Stimulated activated CD8-positive, alpha-beta memory T cell treated with anti-CD3 and anti-CD28 coated beads, Interleukin-4, amount 100 ng/mL, for 4 hours (primary cell): ENCODE measurements around the gene DCAF6.

Source experiments
- DNase-seq, 2 donors: peaks; one replicate each; pipeline ENCODE4 v3.0.0-alpha.2; 2020; ENCODE audit warnings: low read depth in 2 of 2, low spot score in 1 of 2

DCAF6 gene

DNA sequence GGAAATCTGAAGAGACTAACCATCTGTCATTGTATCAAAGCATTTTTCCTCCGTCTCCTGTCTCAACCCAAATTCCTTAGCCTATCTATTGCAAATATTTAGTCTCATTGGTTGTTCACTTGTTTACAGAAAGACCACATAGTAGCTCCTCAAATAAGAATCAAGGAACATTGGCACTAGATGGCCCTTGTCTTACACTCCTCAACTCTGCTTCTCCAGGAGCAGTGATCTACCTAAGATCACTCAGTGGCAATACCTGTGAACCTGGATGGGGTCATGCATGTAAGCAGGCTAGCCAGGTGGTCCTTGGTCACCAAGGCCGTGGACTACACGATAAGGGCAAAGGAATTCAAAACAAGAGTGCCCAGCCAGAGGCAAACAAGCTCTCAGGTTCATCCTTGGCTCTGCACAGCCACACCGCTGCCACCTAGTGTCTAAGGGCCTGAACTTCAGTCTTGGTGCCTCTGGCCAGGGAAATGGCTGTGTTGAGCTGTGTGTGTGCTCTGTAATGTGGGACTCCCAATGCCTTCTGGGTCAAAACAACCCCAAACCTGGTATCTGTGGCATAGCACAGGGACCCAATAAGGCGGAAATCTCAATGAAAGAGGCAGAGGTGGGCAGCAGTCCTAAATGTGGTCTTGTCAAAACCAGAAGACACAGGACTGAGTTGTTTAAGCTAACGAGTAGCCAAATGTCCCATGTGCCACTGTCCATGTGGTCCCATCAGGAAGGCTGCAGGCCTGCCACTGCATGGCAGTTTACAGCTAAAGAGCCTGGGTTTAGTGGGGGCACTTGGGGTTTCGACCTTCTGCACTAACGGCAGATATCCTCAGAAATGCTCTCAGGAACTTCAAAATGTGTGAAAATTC lies 145.8 kb downstream of the DCAF6 start:
- peak; percentile 8 to 15 for DNase-seq

DNA sequence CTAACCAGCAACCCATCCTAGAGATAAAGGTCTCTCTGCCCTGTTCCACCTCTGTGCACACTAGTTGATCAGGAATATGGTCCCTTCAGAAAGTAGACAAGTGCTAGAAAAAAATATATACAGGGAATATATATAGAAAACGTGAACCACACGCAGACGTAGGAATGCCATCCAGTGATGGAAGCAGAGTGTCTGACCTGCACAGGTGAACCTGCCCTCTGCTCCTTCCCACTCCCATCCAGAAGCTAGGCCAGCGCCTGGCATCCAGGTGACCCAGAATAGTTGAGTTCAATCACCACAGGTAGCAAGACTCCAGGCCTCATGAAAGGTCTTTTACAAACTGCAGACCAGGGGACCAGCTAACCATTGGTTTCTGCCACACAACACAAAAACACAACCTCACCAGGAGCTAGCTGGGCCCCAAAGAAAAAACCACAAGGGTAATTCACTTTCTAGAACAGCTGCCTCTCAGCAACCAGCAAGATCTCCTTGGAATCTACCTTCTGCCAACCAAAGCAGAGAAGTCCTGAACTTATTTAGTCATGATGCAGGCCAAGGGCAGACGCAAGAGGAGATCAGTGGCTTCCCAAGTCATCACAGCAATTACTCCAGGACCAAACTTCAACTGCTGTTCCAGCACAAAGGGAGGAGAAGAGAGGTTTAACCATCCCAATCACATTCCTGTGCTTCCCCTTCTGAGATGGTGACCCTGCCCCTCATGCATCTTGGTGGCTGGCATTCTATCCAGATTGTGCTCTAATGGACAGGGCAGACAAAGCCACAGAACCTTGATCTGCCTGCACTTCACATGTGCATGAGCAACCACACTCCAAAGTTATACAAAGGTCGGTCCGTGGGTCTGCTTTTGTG lies 147.2 kb downstream of the DCAF6 start:
- no peak for DNase-seq

DNA sequence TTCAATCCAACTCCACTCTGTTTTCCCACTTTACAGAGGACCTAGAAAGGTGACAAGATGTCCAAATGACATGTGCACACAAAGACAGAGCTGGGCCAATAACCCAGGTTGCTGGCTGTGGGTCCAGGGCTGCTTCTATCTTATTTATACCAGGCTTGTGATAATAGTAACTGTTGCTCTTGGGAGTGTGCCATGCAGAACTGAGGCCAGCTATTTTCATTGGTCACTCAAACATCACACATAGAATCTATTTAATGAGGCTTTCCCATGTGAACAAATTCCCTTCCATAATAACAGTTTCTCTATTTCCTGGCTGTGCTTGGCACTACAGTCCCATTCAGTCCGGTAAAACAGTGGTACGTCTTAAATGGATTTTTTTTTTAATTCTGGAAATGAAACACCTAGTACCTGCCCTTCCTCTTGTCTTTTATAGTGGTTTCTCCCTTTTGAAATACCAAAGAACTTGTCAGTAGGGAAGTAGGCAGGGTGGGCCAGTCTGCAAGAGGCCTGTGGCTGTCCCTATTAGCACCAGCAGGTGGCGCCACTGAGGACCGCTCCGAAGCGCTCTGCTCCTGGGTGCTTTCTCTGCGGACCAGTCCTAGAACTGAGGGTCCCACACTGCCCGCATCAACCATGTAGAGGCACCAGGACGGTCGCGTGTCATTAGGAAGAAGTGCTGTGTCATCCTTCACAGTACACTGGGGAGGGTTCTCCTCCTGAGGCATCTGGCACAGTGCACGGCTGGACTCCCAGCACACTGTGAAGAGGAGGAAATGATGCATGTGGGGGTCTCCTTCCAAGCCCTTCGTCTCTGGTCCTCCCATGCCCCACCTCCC lies 148.1 kb downstream of the DCAF6 start:
- DNase-seq, result peak; percentile 10 to 20

DNA sequence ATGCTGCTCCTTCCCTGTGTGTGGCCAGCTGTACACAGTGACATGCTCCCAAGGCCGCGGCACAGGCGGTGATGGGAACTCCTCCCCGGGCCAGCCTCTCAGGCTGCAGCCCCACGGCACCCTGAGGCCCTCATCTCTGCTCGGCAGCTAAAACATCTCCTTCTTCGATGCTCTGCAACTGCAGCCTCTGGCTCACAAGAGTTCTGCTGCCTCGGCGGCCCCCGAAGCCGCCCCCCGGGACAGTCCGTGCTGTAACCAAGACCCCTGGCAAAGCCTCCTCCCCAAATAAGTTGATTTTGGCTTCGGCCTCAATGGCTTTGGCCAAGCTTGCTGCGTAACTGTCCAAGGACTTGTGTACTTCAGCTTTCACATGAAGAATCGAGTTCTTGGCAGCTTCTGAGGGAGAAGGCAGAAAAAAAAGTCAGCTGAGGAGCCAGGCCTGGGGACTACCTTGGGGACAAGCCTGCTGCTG lies 149.0 kb downstream of the DCAF6 start:
- no peak for DNase-seq

DNA sequence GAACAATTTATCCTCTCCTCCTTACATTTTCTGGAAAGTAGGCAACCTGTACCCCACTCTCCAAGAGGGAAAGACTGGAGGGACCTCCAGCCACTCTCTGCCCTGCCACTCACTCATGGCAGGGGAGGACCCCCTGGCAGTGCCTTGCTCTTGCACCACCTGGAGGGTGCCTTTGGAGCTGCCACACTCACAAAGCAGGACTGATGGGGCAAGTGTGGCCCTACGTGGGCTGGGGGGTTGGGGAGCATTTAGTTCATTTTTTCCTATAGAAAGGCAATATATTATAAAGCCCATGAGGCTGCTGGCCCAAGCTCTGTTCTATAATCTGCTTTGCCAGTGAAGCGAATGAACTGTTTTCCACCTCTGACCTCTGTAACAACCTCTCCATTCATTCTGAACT lies 150.0 kb downstream of the DCAF6 start:
- no peak for DNase-seq

DNA sequence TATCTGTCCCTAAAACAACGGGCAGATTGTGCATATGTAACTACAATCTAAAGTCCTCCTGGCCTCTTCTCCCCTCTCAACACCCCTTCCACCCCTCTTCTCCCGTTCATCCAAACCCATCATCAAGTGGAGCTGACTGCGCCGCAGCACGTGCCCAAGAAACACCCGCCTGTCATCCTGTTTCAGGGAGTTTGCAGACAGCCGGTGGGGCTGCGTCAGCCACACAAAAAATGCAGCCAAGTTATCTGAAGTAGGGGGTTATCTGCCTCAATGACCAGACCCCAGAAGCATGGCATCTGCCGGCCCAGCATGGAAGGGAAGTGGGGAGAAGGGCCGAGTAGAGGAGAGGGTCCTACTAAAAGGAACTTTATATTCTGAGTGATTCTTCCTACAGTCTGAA lies 151.2 kb downstream of the DCAF6 start:
- no peak for DNase-seq

DNA sequence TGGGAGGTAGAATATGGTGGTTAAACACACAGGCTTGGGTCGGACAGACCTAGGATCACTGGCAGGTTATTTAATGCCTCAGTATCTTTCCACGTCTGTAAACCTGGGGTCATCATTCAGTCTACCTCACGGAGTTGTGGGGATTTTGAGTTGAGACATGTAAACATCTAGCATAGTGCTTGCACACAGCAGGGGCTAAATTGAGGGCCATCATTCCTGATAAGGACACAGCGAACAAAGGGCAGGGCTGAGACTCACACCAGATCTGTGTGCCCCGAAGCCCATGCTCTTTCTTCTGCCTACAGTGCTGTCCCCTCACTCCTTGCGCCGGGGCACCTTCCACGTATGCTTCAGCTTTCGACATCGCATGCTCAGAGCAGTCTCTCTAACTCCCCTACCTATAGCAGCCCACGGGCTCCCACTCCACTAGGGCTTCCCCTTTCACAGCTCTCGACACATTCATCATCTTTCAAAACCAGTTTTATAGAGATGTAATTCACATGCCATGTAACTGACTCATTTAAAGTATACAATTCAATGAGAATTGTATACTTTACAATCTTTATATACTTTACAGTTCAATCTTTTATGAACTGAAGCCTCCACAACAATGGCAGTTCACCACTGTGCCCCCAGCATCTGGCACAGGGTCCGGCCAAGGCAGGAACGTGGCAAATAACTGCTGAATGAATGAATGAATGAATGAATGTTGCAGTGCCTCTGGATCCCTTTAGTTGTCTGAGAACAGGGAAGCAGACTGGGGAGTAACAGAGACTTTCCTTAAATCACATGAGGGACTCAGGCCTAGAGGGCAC lies 152.2 kb downstream of the DCAF6 start:
- DNase-seq, result no peak

DNA sequence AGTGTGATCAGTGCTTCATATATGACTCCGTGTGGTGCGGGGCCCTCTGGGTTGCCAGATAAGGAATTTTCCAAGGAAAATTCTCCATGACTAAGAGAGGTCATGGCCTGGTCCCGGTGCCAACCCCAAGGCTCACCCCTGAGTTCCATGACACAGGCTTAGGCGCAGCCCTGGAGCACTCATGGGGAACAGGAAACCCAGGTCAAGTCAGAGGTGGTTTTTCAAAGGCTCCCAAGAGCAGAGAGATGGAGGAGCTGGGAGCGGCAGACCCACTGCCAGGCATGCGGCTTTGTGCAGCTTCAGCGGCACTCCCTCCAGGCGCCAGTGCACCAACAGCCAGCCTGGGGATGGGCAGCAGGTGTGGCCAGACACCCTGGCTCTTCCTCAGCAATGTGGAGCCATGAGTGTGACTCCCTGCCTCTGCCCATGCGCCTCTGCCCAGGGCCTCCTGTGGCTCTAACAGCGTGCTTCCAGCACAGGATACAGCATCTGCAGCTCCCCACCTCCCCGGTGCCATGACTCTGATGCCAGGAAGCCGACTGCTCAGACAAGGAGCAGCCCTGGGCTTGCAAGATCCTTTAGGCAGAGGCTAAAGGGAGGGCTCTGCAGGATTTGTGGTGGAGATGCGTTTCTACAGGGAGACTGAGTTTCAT lies 153.0 kb downstream of the DCAF6 start:
- DNase-seq, result no peak

DNA sequence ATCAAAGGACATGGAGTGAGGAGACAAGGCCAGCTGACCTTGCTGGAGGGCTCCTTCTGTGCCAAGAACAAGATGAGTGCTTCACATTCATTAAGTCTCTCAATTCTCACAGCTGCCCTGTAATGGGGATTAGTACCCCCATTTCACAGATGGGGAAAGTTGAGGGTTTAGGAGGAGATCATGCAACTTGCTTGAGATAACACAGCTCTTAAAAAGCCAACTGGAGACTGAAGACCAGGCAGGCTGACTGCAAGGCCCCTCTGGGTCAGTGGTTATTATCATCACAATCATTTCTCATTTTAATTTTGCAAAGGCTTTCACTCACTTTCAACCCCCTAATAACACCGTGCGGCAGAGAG lies 153.5 kb downstream of the DCAF6 start:
- no peak for DNase-seq

DNA sequence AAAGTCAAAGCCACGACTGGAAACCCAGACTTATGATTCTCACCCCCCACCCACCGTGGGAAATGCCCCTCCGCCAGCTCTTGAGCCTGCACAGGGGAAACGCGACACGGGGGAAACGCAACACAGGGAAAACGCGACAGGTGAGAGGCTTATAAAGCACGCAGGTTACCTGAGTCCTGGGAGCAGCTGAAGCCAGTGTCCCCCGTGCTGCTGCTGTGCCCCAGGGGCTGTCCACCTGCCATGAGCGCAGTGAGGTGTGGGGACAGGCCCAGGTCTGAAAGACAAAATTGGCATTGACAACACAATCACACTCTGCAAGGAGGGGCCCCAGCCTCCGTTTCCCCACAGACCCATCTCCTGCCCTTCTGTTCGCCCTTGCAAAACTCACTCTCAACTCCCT lies 153.9 kb downstream of the DCAF6 start:
- DNase-seq, result no peak

DNA sequence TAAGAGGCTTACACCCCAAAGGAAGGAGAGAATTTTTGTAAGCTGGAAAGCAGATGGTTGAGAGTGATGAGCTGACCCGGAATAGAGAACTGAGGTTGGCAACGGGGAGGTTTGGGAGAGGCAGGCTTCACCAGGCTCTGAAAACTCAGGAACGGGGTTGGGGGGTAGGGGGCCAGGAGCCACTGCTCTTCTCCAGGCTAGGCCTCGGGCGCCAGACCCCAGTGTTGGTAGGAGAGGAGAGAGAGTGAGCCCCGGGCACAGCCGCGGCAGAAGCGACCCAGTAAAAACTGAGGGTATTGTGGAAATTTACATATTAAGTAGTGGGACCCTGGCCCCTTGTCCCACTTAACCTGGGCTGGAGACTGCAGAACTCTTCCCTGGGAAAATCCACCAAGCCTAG lies 154.6 kb downstream of the DCAF6 start:
- no peak for DNase-seq

DNA sequence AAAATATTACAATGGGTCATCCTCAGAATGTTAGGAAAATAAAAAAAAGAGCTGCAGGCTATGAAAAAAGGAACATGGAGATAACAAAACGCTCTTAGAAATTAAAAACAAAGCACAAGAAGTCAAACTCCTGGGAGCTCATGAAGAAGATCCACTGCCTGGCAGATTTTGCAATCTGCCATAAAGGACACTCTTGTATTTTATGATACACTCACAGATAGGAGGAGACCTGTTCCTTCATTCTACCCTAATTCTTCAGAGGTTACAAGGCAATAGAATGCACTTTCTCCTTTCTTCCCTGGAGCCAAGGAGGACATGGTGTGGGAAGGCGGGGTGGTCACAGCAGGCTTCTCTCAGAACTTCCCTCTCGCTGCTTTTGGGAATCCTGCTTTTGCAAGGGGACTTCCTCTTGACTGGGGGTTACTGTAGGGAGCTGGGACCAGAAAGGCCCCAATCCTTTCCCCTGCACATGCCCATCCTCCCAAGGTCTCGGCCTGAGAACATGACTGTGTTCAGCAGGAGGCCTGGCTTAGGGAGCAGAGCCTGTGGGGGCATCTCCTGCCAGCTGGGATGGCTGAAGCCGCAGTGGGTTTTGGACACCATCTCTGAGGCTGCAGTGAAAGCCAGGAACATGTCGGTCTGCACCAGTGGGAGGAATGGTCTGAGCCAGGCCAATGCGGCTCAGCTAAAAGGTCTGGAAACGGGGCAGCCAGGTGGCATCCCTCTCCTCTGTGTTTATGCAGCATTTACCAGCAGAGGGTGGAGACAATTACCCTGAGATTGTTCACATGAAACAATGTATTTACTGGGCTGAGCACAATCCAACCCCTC lies 155.5 kb downstream of the DCAF6 start:
- DNase-seq, result no peak

DNA sequence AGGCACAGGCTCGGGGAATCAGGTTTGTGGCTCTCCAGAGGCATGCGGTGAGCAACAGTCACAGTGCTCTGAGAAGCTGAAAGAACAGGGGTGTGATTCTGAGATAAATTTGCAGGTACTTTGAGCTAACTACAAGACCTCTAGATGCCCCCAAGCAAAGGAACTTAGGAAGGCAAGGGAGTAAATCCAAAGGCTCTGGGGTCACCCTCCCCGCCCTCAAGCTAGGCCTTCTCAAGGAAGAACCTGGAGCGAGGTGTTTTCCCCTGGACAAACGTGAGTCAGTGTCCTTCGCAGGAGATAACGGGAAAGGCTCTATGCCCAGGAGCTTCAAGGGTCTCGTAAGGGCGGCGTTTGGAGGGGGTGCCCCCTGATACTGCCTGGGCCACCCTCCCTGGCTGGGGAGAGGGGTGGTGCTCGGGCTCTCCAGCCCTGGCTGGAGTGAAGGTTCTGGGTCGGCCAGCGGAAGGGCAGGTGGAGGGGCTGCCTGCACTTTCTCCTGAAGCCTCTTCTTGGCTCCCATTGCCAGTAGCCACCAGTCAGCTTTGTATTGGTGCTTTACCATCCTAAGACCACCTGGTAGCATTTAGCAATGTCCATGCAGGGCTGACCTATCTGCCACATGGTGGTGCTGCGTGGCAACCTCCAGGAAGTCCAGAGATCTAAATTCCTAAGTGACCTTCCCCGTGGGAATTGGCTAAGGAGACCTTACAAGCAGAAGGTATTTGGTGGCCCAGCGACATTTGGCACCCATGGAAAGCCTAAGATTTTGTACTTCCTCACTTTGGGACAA lies 156.3 kb downstream of the DCAF6 start:
- DNase-seq, result no peak

DNA sequence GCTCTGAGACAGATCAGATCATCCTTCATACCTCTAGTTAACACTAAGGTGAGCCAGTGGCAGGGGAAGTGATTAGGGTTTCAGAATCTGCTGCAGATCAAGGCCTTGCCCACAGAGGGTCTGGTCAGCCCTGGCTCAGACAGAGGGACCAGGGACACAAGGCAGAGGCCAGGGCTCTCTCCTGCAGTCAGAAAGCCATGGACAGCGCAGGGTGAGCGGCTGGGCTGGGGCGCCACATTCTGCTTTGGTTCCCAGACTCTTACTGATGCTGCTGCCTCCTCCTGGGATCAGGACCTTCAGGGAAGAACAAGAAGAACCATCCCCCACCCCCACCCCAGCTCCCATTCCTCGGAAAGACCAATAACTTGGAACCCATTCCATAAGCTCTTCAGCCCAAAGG lies 157.1 kb downstream of the DCAF6 start:
- no peak for DNase-seq

DNA sequence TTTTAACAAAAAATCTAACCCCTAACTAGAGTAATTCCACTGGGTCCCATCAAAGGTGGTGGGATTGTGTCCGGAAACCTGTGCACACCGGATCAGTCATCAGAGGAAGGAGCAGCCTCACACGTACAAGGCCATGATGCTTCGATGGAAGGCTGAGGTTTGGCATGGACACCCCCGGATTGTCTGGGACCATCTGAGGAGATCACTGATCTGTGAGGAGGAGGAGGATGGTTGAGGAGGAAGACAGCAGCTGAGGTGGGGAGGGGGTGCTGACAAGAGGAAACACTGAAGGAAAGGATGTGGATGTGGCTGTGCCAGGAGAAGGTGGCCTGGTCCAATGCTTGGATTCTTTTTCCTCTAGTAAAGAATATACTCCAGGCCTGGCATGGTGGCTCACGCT lies 159.0 kb downstream of the DCAF6 start:
- no peak for DNase-seq

DNA sequence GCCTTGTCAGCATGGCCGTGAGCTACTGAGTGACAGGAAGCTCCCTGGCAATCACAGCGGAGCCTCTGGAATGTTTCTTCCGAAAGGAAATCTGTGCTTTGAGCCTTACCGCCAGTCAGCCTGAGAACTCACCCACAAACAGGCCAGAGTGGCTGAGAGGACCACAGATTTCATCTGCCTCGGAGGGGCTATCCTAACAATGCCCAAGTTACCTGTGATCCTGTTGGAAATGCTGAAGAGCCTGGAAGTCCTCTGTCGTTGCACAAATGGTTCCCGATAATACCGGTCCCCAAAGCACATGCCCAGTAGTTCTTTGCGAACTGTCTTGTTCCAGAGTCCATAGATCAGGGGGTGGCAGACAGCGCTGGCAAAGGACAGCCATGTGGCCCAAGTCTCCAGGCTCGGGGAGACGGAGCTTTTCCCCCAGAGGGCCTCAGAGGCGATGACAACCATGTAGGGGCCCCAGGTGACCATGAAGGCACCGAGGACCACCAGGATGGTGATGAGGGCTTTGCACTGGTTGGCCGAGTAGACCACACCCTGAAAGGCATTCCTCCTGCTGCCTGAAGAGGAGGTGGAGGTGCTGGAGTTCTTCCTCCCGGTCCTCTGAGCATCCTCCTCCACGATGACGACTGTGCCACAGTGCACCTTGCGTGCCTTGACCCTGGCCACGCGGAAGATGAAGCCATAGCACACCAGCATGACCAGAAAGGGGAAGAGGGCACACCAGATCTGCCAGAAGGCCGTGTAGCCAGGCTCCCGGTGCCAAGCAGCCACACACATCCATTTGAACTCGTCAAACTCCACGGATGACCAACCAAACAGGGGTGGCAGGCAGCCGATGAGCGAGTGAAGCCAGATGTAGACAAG lies 160.0 kb downstream of the DCAF6 start:
- DNase-seq, result no peak

DNA sequence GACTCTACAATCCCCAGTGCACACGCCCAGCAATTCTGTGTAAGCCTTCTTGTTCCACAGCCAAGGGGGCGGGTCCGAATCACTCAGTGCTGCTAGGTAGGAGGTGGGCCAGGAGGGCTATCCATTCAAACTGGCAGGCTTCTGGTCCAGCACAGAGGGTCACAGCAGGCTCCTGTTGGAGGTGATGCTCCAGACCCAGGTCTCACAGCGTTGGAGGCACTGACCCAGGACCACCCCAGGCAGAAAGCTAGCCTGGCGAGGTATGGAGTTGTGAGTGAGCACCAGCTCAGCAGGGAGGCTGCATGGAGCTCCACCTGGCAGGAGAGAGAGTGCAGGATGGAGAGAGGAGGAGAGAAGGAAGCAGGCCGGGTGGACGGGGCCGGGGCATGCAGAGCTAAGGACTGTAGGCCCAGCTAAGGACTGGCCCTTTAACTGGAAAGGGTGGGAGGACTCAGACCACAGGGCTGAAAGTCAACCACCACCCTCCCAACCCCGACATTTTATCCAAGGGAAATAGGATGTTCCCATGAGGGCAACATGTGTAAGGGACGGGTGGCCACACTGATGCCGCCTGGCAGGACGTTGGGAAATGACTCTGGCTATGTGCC lies 161.5 kb downstream of the DCAF6 start:
- no peak for DNase-seq
